MM.1S (cell line): Measurements from ENCODE around the gene LHFPL5.

ENCODE experiments used
- CTCF ChIP-seq: fragments of 300-600 bp; sonication (generic); IDR thresholded peaks from 2 replicates; pipeline ENCODE4 v1.5.1; 2016; ENCODE audit warnings: antibody characterized with exemption, low read length, mixed read lengths
- EZH2 ChIP-seq: fragments of 300-600 bp; sonication (generic); optimal IDR thresholded peaks from 2 replicates; pipeline ENCODE3; 2017; ENCODE audit warnings: low read depth, mild to moderate bottlenecking, antibody characterized with exemption, low read length, mixed read lengths

GRCh38 chr6:35774116-35774794, 30.9 kb upstream of the LHFPL5 start:
- TF ChIP-seq CTCF, result no peak
- no peak for TF ChIP-seq EZH2
